Measurements from ENCODE around the gene CPZ.
"Not testable (repeated sequence)": the region's sequence is repeated elsewhere in the genome, so short reads cannot be mapped to it uniquely, and the experiment has no call there.

The CPZ gene

DNA sequence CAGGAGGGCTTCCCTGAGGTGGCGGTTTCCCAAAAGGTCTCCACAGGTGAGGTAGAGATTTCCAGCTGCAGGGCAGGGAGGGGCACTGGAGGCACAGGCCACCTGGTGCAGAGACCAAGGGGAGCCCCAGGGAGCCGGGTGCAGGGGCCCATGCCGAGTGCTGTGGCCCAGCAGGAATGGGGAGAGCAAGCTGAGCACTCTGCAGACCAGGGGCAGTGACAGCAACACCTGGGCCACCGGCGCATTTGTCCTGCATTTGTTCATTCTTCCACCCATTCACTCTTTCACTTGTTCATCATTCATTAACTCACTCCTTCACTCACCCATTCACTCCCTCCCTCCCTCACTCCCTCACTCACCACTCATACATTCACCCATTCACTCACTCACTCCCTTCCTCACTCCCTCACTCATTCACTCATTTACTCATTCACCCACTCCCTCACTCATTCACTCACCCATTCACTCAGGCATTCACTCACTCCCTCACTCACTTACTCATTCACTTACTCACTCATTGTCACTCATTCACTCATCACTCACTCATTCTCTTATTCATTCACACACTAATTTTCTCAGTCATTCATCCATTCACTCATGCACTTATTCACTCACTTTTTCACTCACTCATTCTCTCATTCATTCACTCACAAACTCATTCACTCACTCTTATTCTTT is 16.3 kb downstream of the CPZ start:
- DNase-seq (ENCODE audit: low read depth, low spot score): no peak

DNA sequence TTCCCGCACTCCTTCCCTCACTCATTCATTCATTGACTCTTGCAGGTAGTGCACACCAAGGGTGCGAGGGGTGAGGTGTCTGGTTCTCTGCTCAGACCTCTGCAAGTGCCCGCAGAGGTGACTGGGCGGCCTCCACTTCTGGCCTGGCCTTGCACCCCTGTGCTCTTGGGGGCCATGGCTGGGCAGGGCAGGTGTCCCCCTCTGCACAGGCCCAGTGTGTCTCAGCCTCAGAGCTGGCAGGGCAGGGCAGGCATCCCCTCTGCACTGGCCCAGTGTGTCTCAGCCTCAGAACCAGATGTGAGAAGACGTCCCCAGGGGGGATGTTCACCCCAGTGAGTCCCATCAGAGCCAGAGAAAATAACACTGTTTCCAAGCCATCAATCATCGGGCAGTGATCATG is 16.8 kb downstream of the CPZ start:
- DNase-seq (ENCODE audit: low read depth, low spot score): no peak

DNA sequence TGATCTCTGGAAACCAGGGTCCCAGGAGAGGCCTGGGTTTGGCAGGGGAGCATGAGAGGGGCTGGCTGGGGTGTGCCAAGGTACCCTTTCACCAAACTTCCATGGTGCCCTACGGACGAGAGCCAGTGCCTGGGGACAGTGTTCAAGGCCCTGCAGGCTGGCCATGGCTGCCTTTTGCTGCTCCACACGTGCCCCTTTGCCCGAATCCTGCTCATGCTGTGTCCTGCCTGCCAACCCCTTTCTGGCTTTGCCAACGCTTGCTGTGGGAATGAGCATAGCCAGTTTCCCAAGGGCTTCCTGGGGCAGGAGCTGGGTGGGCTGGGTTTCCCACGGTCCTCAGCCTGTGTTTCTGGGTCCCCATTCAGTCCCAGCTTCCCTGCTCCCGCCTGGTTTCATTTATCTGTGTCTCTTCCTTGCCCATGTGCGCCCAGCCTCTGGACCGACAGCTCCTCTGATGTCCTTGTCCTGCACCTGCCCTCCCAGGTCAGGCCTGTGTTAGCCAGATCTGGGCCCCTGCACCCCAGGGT is 17.3 kb downstream of the CPZ start:
- no peak for DNase-seq (ENCODE audit: low read depth, low spot score)

DNA sequence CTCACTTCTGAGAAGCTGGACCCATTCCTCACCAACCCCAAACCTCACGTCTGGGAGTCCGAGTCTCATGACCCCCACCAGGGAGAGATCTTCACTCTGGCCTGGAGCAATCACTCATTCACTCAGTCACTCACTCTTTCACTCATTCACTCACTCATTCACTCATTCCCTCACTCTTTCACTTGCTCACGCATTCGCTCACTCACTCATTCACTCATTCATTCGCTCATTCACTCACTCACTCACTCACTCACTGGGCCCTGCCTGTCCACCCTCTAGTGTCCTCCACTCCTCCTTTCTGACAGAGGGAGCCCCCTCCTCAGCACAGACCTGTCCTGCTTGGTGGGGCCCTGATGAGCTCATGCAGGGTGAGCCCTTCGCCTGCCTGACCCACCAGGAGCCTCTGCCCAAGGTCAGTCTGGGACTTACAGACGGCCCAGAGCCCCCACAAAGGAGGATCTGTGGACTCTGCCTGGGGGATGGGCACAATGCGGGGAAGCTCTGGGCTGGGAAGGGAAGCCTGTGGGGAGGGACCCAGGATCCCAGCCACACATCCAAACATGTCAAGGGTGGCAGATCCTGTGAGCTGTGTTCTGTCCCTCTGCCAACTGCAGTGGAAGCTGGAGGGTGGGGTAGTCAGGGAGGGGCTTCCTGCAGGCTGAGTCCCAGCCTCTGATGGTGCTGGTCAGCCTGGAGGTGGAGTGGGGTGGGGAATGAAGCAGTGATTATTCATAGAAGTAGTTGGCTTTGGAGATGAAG is 18.5 kb downstream of the CPZ start:
- DNase-seq (ENCODE audit: low read depth, low spot score): no peak

DNA sequence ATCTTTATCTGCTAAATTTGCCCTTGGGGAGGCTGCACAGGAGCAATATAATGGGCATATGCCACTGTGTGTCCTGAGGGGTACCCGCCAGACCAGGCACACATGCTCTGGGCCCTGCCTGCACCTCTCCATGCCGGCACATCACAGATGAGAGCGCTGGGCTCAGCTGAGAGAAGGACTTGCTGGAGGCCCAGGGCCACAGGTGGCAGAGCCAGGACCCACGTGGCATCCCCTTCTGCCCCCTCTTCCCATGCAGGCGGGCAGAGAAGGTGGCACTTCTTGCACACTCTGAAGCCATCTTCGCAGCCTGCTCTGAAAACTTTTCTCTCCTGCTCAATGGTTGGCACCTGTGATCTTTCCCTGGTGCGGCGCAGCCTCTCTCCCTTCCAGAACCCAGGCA is 20.1 kb downstream of the CPZ start:
- no peak for DNase-seq (ENCODE audit: low read depth, low spot score)

DNA sequence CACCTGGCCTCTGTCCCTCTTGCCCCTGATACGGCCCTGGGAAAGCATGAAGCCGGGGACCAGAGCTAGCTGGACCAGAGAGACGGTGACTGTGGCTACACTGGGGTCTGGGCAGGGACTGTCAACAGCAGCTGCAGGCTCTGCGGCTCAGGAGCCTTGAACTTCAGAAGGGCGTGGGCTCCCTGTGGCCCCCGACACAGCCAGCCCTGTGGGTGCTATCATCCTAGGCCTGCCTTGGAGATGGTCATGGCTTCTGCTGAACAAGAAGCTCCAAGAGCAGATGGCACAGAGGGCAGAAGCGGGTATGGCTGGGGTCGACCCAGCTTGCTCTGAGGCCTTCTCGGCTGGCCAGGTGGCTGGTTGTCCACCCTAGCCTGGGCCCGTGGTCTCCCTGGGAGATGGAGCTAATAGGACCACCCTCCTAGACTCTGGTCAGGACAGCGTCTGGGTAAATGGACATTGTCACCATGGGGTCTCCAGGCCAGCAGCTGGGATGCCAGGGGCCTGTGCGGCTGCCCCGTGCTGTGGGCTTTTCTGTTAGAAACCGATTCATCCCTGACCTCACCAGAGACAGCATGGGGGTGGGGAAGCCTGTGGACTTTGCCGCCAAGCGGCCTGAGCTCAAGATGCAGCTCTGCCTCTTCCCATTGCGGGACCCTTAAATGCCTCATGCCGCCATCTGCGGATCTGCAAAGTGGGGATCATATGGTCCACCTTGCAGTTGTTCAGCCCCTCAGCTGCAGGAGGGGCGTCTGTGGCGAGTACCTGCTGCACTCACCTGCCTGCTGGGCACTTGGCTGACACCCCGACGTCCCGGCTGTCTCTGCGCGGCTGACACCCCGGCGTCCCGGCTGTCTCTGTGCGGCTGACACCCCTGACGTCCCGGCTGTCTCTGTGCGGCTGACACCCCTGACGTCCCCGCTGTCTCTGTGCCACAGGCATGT is 21.1 kb downstream of the CPZ start:
- DNase-seq (ENCODE audit: low read depth, low spot score): no peak

DNA sequence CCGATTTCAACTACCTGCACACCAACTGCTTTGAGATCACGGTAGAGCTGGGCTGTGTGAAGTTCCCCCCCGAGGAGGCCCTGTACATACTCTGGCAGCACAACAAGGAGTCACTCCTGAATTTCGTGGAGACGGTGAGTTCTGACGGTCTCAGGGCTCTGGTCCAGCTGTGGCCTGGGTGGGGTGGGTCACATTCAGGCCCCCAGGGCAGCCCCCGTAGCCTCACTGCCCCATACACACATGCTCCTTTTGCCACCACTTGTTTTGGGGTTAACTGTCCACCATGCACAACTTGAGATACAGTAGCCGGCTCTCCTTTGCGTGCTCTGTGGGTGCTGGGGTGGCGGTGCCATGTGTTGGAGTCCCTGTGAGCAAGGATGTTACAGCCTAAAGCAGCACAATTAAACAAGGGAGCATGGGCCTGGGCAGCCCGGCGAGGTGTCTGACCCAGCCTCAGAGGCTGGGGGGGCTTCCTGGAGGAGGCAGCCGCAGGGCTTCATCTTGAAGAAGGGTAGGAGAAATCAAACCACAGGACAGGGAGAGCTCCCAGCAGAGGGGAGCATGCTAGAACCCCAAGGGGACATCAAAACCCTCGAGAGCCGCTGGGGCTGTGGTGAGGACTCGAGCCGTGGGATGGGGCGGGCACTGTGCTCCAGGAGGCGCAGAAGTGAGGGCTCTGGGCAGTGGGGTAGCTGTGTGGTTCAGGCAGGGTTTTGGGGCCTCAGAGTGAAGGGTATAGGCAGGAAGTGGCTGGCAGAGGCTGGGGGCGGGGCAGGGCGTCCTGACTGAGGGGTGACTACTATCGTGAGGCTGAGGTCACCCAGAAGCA is 22.0 kb downstream of the CPZ start:
- DNase-seq (ENCODE audit: low read depth, low spot score): no peak

DNA sequence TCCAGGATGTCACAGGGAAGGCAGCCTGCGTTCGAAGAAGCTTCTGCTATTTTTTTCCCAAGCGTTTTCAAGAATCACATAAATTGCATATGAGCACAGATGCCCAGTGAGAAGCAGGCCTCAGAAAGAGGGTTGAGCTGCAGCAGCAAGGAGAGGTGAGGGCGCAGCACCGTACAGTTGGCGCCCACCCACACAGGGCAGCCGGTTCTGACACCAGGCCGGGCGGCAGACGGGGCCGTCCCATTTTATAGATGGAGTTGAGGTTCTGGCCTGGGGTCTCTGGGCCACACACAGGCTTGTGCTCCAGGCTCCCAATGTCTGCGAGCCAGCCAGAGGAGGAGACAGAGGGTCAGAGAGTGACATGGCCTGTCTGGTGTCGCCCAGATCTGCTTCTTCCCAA is 22.8 kb downstream of the CPZ start:
- no peak for DNase-seq (ENCODE audit: low read depth, low spot score)

DNA sequence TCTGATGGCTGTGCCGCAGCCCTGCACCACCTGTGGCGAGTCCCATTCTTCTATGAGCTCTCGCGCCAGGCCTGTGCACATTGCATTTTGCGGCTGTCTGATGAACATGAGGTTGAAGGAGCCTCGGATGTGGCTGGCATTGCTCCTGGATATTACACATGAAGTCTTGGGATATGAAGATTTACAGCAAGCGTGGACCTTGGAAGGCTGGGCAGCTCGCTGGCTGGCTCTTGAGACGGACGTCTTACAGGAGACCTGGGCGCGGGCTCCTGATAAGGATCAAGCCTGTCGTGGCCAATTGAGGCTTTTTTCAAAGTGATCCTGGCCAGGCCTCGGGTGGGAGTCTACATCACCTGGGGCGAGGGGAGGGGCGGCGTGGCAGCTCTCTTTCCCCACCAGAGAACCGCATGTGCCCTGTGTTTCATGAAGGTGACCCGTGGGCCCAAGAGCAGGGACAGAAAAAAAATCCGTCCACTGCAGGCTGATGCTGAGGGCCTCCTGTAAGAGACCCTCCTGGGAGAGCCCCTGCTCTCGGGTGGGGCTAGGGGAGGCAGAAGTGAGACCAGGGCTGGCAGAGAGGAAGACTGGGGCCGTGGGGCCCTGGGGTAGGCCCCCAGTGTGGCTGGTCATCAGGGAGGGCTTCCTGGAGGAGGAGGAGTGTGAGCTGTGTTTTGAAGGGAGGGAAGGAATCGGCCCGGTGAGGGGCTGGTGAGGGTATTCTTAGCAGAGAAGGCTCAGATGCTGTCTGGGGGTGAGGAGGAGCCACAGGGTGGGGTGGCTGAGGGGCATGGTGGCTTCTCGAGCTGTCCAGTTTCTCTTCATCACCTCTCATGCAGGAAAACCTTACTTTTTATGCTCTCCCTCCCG is 23.6 kb downstream of the CPZ start:
- DNase-seq (ENCODE audit: low read depth, low spot score): no peak

DNA sequence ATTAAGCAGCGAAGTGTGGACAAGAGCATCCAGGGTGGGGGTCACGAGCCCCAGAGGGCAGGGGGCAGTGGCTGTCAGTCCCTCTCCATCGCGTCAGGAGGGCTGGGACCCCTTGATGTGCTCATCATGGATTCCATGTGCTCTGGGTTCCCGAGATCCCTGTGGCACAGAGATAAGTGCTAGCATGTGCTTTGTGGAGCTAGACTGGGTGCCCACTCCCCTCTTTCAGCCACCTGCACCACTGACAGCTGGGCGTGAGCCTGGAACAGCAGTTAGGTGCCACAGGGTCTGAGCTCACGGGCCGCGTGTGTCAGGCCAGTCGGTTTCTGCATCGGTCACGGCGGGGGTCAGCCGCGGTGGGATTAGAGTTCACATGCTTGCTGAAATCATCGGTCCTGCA is 24.3 kb downstream of the CPZ start:
- no peak for DNase-seq (ENCODE audit: low read depth, low spot score)

DNA sequence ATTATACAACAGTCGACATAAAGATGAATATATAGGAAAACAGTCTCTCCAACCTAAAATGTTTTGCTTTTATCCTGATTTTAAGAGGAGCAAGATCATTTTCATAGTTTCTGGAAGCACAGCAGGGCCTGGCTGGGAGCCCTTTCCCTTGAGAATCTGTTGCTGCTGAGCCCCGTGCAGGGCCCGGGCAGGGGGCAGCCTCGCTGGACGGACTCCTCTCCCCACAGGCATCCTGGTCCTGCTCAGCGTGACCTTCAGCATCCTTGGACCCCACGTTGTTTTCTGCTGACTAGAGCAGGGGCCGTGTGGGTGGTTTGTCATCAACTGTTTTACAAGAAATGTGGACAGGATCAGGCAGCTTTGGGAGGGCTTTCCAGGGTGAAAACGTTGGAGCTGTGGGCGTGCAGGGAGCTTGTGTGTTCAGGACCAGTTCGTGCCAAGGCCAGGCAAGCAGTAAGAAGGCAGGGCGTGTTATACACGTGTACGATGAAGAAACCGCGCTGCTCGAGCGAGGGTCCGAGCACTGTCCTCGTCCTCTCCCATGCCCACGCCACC is 25.0 kb downstream of the CPZ start:
- DNase-seq (ENCODE audit: low read depth, low spot score): no peak

DNA sequence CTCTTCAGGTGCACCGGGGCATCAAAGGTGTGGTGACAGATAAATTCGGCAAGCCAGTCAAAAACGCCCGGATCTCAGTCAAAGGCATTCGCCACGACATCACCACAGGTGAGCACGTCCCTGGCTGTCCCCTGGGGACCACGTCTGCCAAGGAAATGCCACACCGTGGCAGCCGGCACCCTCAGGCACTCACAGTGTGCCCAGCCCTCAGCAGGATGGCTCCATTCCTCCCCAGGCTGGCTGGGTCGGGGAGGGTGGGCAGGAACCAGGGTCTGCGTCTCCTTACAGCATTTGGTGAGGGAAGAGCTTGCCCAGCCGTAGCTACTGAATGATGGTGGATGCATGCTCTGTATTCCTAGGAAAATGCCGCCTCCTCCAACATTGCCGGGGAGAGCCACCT is 25.9 kb downstream of the CPZ start:
- no peak for DNase-seq (ENCODE audit: low read depth, low spot score)

DNA sequence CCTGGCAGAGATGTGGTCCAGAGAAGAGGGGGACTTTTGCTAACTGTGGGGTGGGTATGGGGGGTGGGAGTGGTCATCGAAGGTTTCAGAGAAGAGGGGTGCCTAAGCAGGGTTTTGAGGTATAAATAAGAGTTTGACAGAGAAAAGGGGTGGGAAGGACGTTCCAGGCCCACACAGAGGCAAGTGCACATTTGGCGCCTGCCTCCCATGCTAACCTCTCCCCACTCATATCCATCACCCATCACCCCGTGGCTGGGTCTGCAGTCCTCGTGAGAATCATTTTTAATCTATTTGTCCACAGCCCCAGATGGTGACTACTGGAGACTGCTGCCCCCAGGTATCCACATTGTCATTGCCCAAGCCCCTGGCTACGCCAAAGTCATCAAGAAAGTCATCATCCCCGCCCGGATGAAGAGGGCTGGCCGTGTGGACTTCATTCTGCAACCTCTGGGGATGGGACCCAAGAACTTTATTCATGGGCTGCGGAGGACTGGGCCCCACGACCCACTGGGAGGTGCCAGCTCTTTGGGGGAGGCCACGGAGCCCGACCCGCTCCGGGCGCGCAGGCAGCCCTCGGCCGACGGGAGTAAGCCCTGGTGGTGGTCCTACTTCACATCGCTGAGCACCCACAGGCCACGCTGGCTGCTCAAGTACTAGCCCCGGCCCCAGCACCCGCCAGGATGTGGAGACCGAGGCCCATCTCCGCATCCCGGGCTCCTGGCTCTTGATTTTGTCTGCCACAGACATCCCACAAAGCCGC is 26.6 kb downstream of the CPZ start:
- no peak for DNase-seq (ENCODE audit: low read depth, low spot score)

DNA sequence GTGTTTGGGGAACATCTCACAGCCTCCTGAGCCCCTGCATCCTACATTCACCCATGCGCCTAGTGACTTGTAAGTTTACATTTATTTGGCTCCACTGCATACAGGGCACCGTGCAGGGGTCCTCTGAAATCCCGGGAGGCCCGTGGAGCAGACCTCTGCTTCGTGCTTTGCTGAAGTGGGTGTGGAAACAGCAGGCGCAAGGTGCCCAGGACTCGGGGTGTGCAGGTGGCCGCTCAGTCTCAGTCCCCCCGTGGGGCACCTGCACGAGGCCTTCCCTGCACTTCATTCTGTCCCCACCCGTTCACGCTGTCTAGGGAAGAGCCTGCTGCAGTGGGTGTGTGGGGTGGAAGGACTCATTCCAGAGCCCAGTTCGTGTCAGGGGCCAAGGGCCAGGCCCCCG is 28.6 kb downstream of the CPZ start:
- DNase-seq (ENCODE audit: low read depth, low spot score): not testable (repeated sequence)

DNA sequence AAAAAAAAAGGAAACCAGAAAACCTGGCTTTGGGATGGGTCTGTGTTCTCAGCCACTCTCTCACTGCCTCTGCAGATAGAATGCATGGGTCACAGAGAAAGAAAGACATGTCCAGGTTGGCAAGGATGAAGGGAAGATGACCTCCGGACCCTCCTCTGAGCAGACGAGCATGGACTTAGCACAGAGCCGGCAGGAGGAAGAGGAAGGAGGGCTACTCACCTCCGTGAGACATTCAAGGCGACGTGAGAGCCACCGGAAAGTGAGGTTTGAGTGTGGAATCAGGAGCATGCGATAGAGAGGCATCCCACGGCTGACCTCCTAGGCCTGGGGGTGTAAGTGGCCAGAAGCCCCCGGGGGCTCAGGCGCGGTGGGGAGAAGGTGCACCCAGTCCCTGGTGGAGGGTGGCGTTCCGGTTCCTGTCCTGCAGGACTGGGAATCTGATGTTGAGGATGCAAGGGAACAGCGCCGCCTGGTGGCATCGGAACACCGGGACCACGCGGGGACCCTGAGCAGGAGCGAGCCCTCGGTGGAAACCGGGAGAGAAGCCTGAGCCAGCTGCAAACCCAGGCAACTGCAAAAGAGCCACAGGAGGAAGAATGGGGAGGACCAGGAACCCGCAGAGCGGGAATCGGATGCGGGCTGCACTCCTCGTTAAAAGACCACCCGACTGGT is 32.2 kb downstream of the CPZ start:
- DNase-seq (ENCODE audit: low read depth, low spot score): not testable (repeated sequence)

DNA sequence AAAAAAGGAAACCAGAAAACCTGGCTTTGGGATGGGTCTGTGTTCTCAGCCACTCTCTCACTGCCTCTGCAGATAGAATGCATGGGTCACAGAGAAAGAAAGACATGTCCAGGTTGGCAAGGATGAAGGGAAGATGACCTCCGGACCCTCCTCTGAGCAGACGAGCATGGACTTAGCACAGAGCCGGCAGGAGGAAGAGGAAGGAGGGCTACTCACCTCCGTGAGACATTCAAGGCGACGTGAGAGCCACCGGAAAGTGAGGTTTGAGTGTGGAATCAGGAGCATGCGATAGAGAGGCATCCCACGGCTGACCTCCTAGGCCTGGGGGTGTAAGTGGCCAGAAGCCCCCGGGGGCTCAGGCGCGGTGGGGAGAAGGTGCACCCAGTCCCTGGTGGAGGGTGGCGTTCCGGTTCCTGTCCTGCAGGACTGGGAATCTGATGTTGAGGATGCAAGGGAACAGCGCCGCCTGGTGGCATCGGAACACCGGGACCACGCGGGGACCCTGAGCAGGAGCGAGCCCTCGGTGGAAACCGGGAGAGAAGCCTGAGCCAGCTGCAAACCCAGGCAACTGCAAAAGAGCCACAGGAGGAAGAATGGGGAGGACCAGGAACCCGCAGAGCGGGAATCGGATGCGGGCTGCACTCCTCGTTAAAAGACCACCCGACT is 37.8 kb downstream of the CPZ start:
- DNase-seq (ENCODE audit: low read depth, low spot score): not testable (repeated sequence)

DNA sequence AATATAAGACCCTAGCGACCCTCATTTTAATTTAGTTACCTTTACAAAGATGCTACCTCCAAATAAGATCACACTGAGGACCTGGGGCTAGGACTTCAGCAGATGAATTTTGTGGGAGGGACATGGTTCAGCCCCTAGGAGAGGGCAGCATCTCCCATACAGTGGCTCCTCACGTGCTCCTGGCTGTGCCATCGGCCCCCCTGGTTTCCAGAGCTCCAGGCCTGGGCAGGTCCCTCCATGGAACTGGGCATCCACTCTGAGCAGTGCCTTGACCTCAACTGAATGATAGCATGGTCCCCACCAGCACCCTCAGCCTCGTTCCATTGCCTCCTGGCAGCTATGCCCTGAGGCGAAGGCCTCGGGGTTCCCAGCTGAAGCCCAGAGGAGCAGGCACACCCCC is 39.3 kb downstream of the CPZ start:
- not testable (repeated sequence) for DNase-seq (ENCODE audit: low read depth, low spot score)

DNA sequence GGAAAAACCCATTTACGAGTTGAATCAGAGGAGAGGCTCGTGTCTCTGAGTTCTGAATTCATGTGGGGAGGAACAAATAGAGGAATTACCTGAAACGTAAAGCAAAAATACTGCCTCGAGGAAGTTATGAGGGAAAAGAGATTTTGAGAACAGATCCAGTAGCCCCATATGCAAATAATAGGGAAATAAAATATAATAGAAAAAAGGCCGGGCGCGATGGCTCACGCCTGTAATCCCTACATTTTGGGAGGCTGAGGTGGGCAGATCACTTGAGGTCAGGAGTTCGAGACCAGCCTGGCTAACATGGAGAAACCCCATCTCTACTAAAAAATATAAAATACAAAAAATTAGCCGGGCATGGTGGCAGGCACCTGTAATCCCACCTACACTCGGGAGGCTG is 42.2 kb downstream of the CPZ start:
- DNase-seq (ENCODE audit: low read depth, low spot score): not testable (repeated sequence)

Data from ELF-1 (cell line).